ENCODE measurements around the gene SORCS2. TPM values are rescaled to one million over a fixed set of nuclear protein-coding genes. Genes with fewer than 3 reads are reported as not detected.
A peak's percentile ranks its signal among the peaks of the same experiment; 100 is the strongest.

The SORCS2 gene
- polyA plus RNA-seq, 3 donors = 0.46 to 0.55 TPM; not detected in 1

DNA sequence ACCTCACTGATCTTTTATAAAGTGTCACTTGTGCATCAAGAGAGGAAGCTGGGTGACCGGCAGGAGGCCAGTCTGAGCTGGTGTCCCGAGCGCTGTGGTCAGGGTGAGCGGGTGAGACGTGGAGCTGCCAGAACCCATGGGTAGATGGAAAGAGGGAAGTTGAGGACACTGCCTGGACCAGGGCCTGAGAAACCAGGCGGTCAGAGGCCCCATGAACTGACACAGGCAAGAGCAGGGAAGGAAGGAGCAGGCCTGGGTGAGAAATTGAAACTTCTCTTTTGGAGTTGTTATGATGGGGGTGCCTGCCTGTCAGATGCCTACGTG is 554.7 kb downstream of the SORCS2 start:
- no peak overlapping the region for H2AFZ ChIP-seq (ENCODE audit: insufficient read depth, low read depth, low read length, poor library complexity, severe bottlenecking)
- peaks cover 83% of the 10 kb centered on the region in 2 donors for H3K4me1 ChIP-seq (ENCODE audit: control insufficient read depth in 1 of 2, insufficient read depth in 2 of 2, low read length in 2 of 2)
- no peaks in the 10 kb centered on the region for H4K20me1 ChIP-seq (ENCODE audit: insufficient read depth, low read length)
- no peak overlapping the region for H3K4me3 ChIP-seq (replicated peaks in 1 of 3; ENCODE audit: low read depth in 2 of 3, low read length in 3 of 3)
- peak overlapping the region; percentile 59 to 65 for H3K27ac ChIP-seq (ENCODE audit: low read depth in 1 of 2, low read length in 2 of 2)
- no peaks in the 10 kb centered on the region for H3K9me3 ChIP-seq (replicated peaks in 1 of 2; ENCODE audit: control insufficient read depth in 1 of 2, insufficient read depth in 1 of 2, low read length in 2 of 2)
- no peaks in the 10 kb centered on the region for H3K79me2 ChIP-seq (ENCODE audit: insufficient read depth, low read length)
- H3K27me3 ChIP-seq (ENCODE audit: control insufficient read depth in 2 of 2, insufficient read depth in 2 of 2, low read length in 2 of 2) = no peaks in the 10 kb centered on the region
- peak overlapping the region; percentile 17 for H3K9ac ChIP-seq (ENCODE audit: insufficient read depth, low read length, poor library complexity, severe bottlenecking)
- Mint-ChIP-seq H3K27me3 (ENCODE audit: low read depth in 3 of 3) (peaks cover 7 to 9% (median 9%) of the 10 kb centered on the region in 3 donors), H3K4me3 (peak overlapping the region; percentile 13 to 62), H3K36me3 (peaks cover 2 to 3% of the 10 kb centered on the region in 2 donors), H3K4me1 (peaks cover 79% of the 10 kb centered on the region), H3K9me3 (peaks cover 0 to 1% (median 0%) of the 10 kb centered on the region in 7 donors), H3K27ac (peak overlapping the region in 6 of 7 donors; percentile 43 to 89 (median 84))
- TF ChIP-seq, protein P1, sequence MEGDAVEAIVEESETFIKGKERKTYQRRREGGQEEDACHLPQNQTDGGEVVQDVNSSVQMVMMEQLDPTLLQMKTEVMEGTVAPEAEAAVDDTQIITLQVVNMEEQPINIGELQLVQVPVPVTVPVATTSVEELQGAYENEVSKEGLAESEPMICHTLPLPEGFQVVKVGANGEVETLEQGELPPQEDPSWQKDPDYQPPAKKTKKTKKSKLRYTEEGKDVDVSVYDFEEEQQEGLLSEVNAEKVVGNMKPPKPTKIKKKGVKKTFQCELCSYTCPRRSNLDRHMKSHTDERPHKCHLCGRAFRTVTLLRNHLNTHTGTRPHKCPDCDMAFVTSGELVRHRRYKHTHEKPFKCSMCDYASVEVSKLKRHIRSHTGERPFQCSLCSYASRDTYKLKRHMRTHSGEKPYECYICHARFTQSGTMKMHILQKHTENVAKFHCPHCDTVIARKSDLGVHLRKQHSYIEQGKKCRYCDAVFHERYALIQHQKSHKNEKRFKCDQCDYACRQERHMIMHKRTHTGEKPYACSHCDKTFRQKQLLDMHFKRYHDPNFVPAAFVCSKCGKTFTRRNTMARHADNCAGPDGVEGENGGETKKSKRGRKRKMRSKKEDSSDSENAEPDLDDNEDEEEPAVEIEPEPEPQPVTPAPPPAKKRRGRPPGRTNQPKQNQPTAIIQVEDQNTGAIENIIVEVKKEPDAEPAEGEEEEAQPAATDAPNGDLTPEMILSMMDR (IDR thresholded peaks at IDR 0.05) = no peak
- 31% methylated on average over 7 of the region's 7 CpGs for WGBS (ENCODE audit: insufficient coverage)
- intact Hi-C loops (cut with micrococcal nuclease) = no loop called here
- H3K36me3 ChIP-seq (replicated peaks in 1 of 2; ENCODE audit: control insufficient read depth in 1 of 2, insufficient read depth in 2 of 2, low read length in 2 of 2) = no peaks in the 10 kb centered on the region
- DNase-seq = peak; percentile 17 to 75 (median 75)
- H3K4me2 ChIP-seq (replicated peaks; ENCODE audit: extremely low read depth, low read length, poor library complexity, severe bottlenecking) = peak overlapping the region; percentile 9

GRCh38 chr4:7747566-7747965 is 555.2 kb downstream of the SORCS2 start:
- no peaks in the 10 kb centered on the region for H3K36me3 ChIP-seq (replicated peaks in 1 of 2; ENCODE audit: control insufficient read depth in 1 of 2, insufficient read depth in 2 of 2, low read length in 2 of 2)
- peaks cover 80 to 82% of the 10 kb centered on the region in 2 donors for H3K4me1 ChIP-seq (ENCODE audit: control insufficient read depth in 1 of 2, insufficient read depth in 2 of 2, low read length in 2 of 2)
- H3K79me2 ChIP-seq (ENCODE audit: insufficient read depth, low read length) = no peaks in the 10 kb centered on the region
- Mint-ChIP-seq H3K27ac (peak overlapping the region in 5 of 7 donors; percentile 68 to 89 (median 81)), H3K4me3 (peak overlapping the region in 1 of 2 donors; percentile 62), H3K27me3 (ENCODE audit: low read depth in 3 of 3) (peaks cover 7 to 12% (median 9%) of the 10 kb centered on the region in 3 donors), H3K4me1 (peaks cover 75% of the 10 kb centered on the region), H3K9me3 (peaks cover 0 to 1% (median 0%) of the 10 kb centered on the region in 7 donors), H3K36me3 (peaks cover 2 to 3% of the 10 kb centered on the region in 2 donors)
- peak overlapping the region; percentile 9 for H3K4me2 ChIP-seq (replicated peaks; ENCODE audit: extremely low read depth, low read length, poor library complexity, severe bottlenecking)
- H2AFZ ChIP-seq (ENCODE audit: insufficient read depth, low read depth, low read length, poor library complexity, severe bottlenecking) = no peak overlapping the region
- H3K27ac ChIP-seq (ENCODE audit: low read depth in 1 of 2, low read length in 2 of 2) = peak overlapping the region; percentile 59 to 65
- H3K9ac ChIP-seq (ENCODE audit: insufficient read depth, low read length, poor library complexity, severe bottlenecking) = peak overlapping the region; percentile 17
- no peaks in the 10 kb centered on the region for H3K9me3 ChIP-seq (replicated peaks in 1 of 2; ENCODE audit: control insufficient read depth in 1 of 2, insufficient read depth in 1 of 2, low read length in 2 of 2)
- no peaks in the 10 kb centered on the region for H3K27me3 ChIP-seq (ENCODE audit: control insufficient read depth in 2 of 2, insufficient read depth in 2 of 2, low read length in 2 of 2)
- H4K20me1 ChIP-seq (ENCODE audit: insufficient read depth, low read length) = no peaks in the 10 kb centered on the region
- TF ChIP-seq, protein P1 (IDR thresholded peaks at IDR 0.05) = no peak
- H3K4me3 ChIP-seq (replicated peaks in 1 of 3; ENCODE audit: low read depth in 2 of 3, low read length in 3 of 3) = no peak overlapping the region
- DNase-seq = no peak
- WGBS (ENCODE audit: insufficient coverage) = 94% methylated on average over 10 of the region's 11 CpGs
- intact Hi-C loops (cut with micrococcal nuclease) = no loop called here

Measured in CD14-positive monocyte (primary cell).